HG03432 (cell line): Measurements from ENCODE around the gene C8A.

Experiments
- ATAC-seq: cut with Tn5 transposase; IDR thresholded peaks from one replicate; pipeline ENCODE4 v1.9.1; 2021; ENCODE audit warnings: mild to moderate bottlenecking, moderate library complexity; ENCODE audit not compliant: unreplicated experiment

Gene C8A

GRCh38 chr1:56836359-56836758 lies 18.2 kb upstream of the C8A start:
- ATAC-seq = no peak

- ATAC-seq = no peak
Observed at GRCh38 chr1:56837244-56837939, 17.2 kb upstream of the C8A start.

GRCh38 chr1:56838759-56839158 lies 15.8 kb upstream of the C8A start:
- ATAC-seq = no peak

GRCh38 chr1:56843544-56843943 lies 11.1 kb upstream of the C8A start:
- no peak for ATAC-seq

GRCh38 chr1:56844545-56845136 lies 10.0 kb upstream of the C8A start:
- ATAC-seq = no peak

- ATAC-seq = no peak
Observed at GRCh38 chr1:56845343-56845742, 9.3 kb upstream of the C8A start.

- ATAC-seq = no peak
Observed at GRCh38 chr1:56849750-56850149, 4.8 kb upstream of the C8A start.

GRCh38 chr1:56850411-56850810 lies 4.2 kb upstream of the C8A start:
- no peak for ATAC-seq

GRCh38 chr1:56850922-56851321 lies 3.7 kb upstream of the C8A start:
- no peak for ATAC-seq

GRCh38 chr1:56852476-56852875 lies 2.1 kb upstream of the C8A start:
- no peak for ATAC-seq

- no peak for ATAC-seq
Observed at GRCh38 chr1:56855190-56855589, 593 bp downstream of the C8A start.

- no peak for ATAC-seq
Observed at GRCh38 chr1:56856186-56856585, 1.6 kb downstream of the C8A start.

GRCh38 chr1:56859287-56859686 lies 4.7 kb downstream of the C8A start:
- ATAC-seq = no peak

- no peak for ATAC-seq
Observed at GRCh38 chr1:56863265-56863992, 8.8 kb downstream of the C8A start.

GRCh38 chr1:56864430-56864829 lies 9.8 kb downstream of the C8A start:
- ATAC-seq = no peak

GRCh38 chr1:56866656-56867055 lies 12.1 kb downstream of the C8A start:
- ATAC-seq = no peak

- ATAC-seq = no peak
Observed at GRCh38 chr1:56867491-56867890, 12.9 kb downstream of the C8A start.

- ATAC-seq = no peak
Observed at GRCh38 chr1:56868761-56869160, 14.2 kb downstream of the C8A start.

GRCh38 chr1:56872597-56872996 lies 18.0 kb downstream of the C8A start:
- ATAC-seq = no peak

GRCh38 chr1:56873213-56873612 lies 18.6 kb downstream of the C8A start:
- no peak for ATAC-seq

- ATAC-seq = no peak
Observed at GRCh38 chr1:56874689-56875088, 20.1 kb downstream of the C8A start.

GRCh38 chr1:56877973-56878372 lies 23.4 kb downstream of the C8A start:
- no peak for ATAC-seq
